Measurements from ENCODE around the gene PPM1N.

- TF ChIP-seq CTCF (IDR thresholded peaks at IDR 0.05) (no peak), POLR2A (IDR thresholded peaks at IDR 0.05) (no peak)
Observed at GRCh38 chr19:45524575-45525129, 26.4 kb downstream of the PPM1N start.

All from testis (tissue), 2 donors.